ENCODE measurements around the gene P3R3URF. TPM values are rescaled to one million over a fixed set of nuclear protein-coding genes. Genes with fewer than 3 reads are reported as not detected.

Gene P3R3URF
- total RNA-seq, 1 donor from 2014 or later, result not detected

DNA sequence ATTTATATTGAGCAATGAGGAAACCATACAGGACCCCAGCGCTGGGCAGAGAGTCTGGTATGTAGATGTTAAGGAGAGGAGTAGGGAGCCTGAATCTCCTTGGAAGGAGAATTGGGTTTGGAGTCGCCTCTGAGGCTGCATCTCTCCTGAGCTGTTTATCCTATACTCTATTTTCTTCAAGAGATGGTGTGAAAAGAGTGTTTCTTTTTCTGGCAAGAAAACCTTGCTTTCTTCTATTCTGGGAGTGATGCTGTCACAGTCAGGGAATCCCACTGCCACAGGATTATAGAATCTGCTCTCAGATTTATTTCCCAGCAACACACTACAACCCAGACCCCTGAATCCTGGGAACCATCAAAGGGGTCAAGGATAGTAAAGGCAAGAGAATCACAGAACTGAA lies 30.1 kb upstream of the P3R3URF start:
- TF ChIP-seq, protein P1, sequence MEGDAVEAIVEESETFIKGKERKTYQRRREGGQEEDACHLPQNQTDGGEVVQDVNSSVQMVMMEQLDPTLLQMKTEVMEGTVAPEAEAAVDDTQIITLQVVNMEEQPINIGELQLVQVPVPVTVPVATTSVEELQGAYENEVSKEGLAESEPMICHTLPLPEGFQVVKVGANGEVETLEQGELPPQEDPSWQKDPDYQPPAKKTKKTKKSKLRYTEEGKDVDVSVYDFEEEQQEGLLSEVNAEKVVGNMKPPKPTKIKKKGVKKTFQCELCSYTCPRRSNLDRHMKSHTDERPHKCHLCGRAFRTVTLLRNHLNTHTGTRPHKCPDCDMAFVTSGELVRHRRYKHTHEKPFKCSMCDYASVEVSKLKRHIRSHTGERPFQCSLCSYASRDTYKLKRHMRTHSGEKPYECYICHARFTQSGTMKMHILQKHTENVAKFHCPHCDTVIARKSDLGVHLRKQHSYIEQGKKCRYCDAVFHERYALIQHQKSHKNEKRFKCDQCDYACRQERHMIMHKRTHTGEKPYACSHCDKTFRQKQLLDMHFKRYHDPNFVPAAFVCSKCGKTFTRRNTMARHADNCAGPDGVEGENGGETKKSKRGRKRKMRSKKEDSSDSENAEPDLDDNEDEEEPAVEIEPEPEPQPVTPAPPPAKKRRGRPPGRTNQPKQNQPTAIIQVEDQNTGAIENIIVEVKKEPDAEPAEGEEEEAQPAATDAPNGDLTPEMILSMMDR (IDR thresholded peaks at IDR 0.05; ENCODE audit: insufficient read depth, low read length, severe bottlenecking), result no peak
- Histone ChIP-seq H3K36me3 (ENCODE audit: control insufficient read depth, insufficient read depth, low read length) (no peaks in the 10 kb centered on the region), H3K27me3 (ENCODE audit: control insufficient read depth, insufficient read depth, low read length) (no peaks in the 10 kb centered on the region), H3K4me3 (ENCODE audit: low read depth, low read length) (no peak overlapping the region)
- DNase-seq (ENCODE audit: low read depth) (no peak), FAIRE-seq (no peak)

DNA sequence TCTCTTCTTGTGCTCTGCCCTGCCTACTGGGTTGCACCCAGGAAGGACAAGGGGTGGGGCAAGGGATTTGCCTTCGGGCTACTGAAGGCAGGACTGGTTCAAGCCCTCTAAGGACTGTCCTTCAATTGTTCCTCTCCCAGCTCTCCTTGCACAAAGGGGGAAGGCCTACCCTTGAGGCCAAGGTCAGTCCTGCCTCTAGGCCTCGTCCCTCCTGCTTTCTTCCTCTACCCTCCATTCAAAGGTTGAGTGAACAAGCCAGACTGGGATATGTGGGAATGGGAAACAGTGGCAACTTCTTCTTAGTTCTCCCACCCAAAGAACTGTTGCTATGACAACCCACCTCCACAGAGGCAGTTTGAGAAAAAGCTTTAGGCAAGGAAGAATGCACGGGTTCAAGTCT lies 29.5 kb upstream of the P3R3URF start:
- TF ChIP-seq, protein P1 (IDR thresholded peaks at IDR 0.05; ENCODE audit: insufficient read depth, low read length, severe bottlenecking), result no peak
- Histone ChIP-seq H3K4me3 (ENCODE audit: low read depth, low read length) (no peak overlapping the region), H3K36me3 (ENCODE audit: control insufficient read depth, insufficient read depth, low read length) (no peaks in the 10 kb centered on the region), H3K27me3 (ENCODE audit: control insufficient read depth, insufficient read depth, low read length) (no peaks in the 10 kb centered on the region)
- DNase-seq (ENCODE audit: low read depth), result no peak
- peak; percentile 58 for FAIRE-seq

DNA sequence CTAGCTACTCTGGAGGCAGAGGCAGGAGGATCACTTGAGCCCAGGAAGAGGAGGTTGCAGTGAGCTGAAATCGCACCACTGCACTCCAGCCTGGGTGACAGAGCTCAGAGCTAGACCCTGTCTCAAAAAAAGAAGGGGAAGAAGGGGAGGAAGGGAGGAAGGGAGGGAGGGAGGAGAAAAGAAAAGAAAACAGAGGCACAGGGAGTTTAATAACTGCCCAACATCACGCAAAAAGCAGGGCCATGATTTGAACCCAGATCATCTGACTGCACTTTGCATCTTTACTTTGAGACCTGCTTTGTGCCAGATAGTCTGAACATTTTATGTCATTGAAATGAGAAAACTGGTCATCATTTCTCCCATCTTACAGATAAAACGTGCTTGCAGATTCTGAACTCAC lies 28.9 kb upstream of the P3R3URF start:
- FAIRE-seq (no peak), DNase-seq (ENCODE audit: low read depth) (no peak)
- Histone ChIP-seq H3K4me3 (ENCODE audit: low read depth, low read length) (no peak overlapping the region), H3K27me3 (ENCODE audit: control insufficient read depth, insufficient read depth, low read length) (no peaks in the 10 kb centered on the region), H3K36me3 (ENCODE audit: control insufficient read depth, insufficient read depth, low read length) (no peaks in the 10 kb centered on the region)
- TF ChIP-seq, protein P1 (IDR thresholded peaks at IDR 0.05; ENCODE audit: insufficient read depth, low read length, severe bottlenecking), result no peak

DNA sequence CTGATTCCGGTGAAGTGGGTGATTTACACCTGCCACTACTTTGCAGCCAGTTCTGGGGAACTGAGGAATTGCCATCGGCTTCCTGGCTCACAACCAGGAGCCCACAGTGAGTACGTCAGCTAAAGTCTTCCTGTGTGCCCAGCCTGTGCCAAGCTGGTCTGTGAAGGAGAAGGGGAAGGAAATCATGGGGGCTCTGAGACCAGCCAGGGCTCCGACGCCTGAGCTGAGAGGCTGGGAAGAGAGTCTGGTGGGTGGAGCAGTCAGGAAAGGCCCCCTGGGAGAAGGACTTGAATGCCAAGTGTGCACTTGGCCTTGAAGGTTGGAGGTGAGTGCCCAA lies 28.1 kb upstream of the P3R3URF start:
- FAIRE-seq (no peak), DNase-seq (ENCODE audit: low read depth) (no peak)
- no peaks in the 10 kb centered on the region for H3K27me3 ChIP-seq (ENCODE audit: control insufficient read depth, insufficient read depth, low read length)
- H3K36me3 ChIP-seq (ENCODE audit: control insufficient read depth, insufficient read depth, low read length), result no peaks in the 10 kb centered on the region
- H3K4me3 ChIP-seq (ENCODE audit: low read depth, low read length), result peak overlapping the region; percentile 84
- TF ChIP-seq, protein P1 (IDR thresholded peaks at IDR 0.05; ENCODE audit: insufficient read depth, low read length, severe bottlenecking), result no peak

- no peaks in the 10 kb centered on the region for H3K36me3 ChIP-seq (ENCODE audit: control insufficient read depth, insufficient read depth, low read length)
- H3K4me3 ChIP-seq (ENCODE audit: low read depth, low read length), result peak overlapping the region; percentile 84
- TF ChIP-seq, protein P1 (IDR thresholded peaks at IDR 0.05; ENCODE audit: insufficient read depth, low read length, severe bottlenecking), result no peak
- H3K27me3 ChIP-seq (ENCODE audit: control insufficient read depth, insufficient read depth, low read length), result no peaks in the 10 kb centered on the region
- FAIRE-seq (no peak), DNase-seq (ENCODE audit: low read depth) (no peak)
Observed at GRCh38 chr1:46203738-46204405, 27.6 kb upstream of the P3R3URF start.

DNA sequence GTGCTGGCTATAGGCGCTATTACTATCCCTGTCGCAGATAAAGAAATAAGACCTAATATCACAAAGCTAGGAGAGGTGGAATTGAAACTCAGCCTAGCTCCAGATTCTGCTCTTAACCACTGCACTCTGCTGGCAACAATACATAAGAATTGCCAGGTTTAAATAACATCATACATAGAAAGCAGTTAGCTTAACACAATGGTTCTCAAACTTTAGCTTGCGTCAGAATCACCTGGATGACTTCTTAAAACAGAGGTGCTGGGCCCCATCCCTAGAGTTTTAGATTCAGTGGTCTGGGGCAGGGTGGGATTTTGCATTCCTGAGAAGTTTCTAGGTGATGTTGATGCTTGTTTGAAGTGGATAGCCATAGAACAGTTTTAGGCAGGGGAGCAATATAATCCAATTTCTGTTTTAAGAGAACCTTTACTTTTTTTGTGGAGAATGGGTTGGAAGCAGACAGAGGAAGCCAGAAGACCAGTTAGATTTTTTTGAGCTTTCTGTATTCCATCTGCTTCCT lies 23.0 kb upstream of the P3R3URF start:
- Histone ChIP-seq H3K36me3 (ENCODE audit: control insufficient read depth, insufficient read depth, low read length) (peaks cover 10% of the 10 kb centered on the region), H3K4me3 (ENCODE audit: low read depth, low read length) (no peak overlapping the region), H3K27me3 (ENCODE audit: control insufficient read depth, insufficient read depth, low read length) (no peaks in the 10 kb centered on the region)
- DNase-seq (ENCODE audit: low read depth) (no peak), FAIRE-seq (no peak)
- TF ChIP-seq, protein P1 (IDR thresholded peaks at IDR 0.05; ENCODE audit: insufficient read depth, low read length, severe bottlenecking), result no peak
